SU-DHL-6 (cell line): ENCODE results near the gene CACNG7.

Experiments
- H2AFZ ChIP-seq: fragments of 200-600 bp; sonication (generic); 2 replicates; pipeline ENCODE4 v1.6.1; 2014; ENCODE audit warnings: low read depth, mild to moderate bottlenecking, moderate library complexity, mixed read lengths, antibody characterized with exemption, low read length; ENCODE audit not compliant: severe bottlenecking
- H3F3A ChIP-seq: fragments of 200-600 bp; shearing (Covaris generic); 2 replicates; pipeline ENCODE4 v1.6.0; 2016; ENCODE audit warnings: antibody characterized with exemption, mild to moderate bottlenecking; ENCODE audit not compliant: insufficient read depth
- H3K27ac ChIP-seq: fragments of 200-600 bp; sonication (generic); 2 replicates; pipeline ENCODE4 v1.5.1; 2016; ENCODE audit warnings: low read depth, mild to moderate bottlenecking, low read length, moderate library complexity, mixed read lengths
- H3K27me3 ChIP-seq: fragments of 200-600 bp; sonication (generic), shearing (Covaris generic); 2 replicates; pipeline ENCODE4 v1.6.0; 2014; ENCODE audit warnings: mild to moderate bottlenecking, low read length
- H3K36me3 ChIP-seq: fragments of 200-600 bp; sonication (generic); 2 replicates; pipeline ENCODE4 v1.6.1; 2014; ENCODE audit warnings: mild to moderate bottlenecking, low read length, mixed read lengths
- H3K4me2 ChIP-seq: fragments of 300-600, 200-600 bp; shearing (Covaris generic), sonication (generic); 2 replicates; pipeline ENCODE4 v1.6.0; 2014; ENCODE audit warnings: low read length, low read depth, mild to moderate bottlenecking; ENCODE audit not compliant: poor library complexity, severe bottlenecking
- H3K4me3 ChIP-seq: fragments of 200-600 bp; sonication (generic); 2 replicates; pipeline ENCODE4 v1.5.1; 2014; ENCODE audit warnings: antibody characterized with exemption, low read length, mild to moderate bottlenecking, mixed read lengths; ENCODE audit not compliant: insufficient read depth, poor library complexity, severe bottlenecking
- H3K79me2 ChIP-seq: fragments of 200-600 bp; sonication (generic); 2 replicates; pipeline ENCODE4 v1.6.1; 2014; ENCODE audit warnings: mild to moderate bottlenecking, low read length, moderate library complexity; ENCODE audit not compliant: insufficient read depth
- H3K9ac ChIP-seq: fragments of 200-600 bp; sonication (generic); 2 replicates; pipeline ENCODE4 v1.7.0; 2014; ENCODE audit warnings: mild to moderate bottlenecking, low read length
- H3K9me2 ChIP-seq: fragments of 200-600 bp; sonication (generic); replicated peaks from 2 replicates; pipeline ENCODE4 v1.6.1; 2014; ENCODE audit warnings: low read length; ENCODE audit not compliant: insufficient read depth
- H3K9me3 ChIP-seq: fragments of 200-600 bp; sonication (generic); 2 replicates; pipeline ENCODE4 v1.6.1; 2014; ENCODE audit warnings: low read length, mixed read lengths; ENCODE audit not compliant: insufficient read depth
- H4K20me1 ChIP-seq: fragments of 200-600 bp; sonication (generic); 2 replicates; pipeline ENCODE4 v1.6.1; 2014; ENCODE audit warnings: low read depth, mild to moderate bottlenecking, antibody characterized with exemption, low read length, moderate library complexity, mixed read lengths
- EZH2phosphoT487 ChIP-seq: fragments of 200-600 bp; sonication (generic), shearing (Covaris generic); conservative IDR thresholded peaks from 2 replicates; pipeline ENCODE4 v1.6.1; 2018; ENCODE audit warnings: mild to moderate bottlenecking, antibody characterized with exemption, low read length, moderate library complexity, mixed read lengths
- TF ChIP-seq, protein P1 (sequence below): fragments of 200-600 bp; sonication (generic); IDR thresholded peaks from one replicate; pipeline ENCODE4 v1.5.1; 2017; ENCODE audit warnings: antibody characterized with exemption, mild to moderate bottlenecking, low read length, moderate library complexity; ENCODE audit not compliant: insufficient read depth, poor library complexity, severe bottlenecking

CACNG7 gene

DNA sequence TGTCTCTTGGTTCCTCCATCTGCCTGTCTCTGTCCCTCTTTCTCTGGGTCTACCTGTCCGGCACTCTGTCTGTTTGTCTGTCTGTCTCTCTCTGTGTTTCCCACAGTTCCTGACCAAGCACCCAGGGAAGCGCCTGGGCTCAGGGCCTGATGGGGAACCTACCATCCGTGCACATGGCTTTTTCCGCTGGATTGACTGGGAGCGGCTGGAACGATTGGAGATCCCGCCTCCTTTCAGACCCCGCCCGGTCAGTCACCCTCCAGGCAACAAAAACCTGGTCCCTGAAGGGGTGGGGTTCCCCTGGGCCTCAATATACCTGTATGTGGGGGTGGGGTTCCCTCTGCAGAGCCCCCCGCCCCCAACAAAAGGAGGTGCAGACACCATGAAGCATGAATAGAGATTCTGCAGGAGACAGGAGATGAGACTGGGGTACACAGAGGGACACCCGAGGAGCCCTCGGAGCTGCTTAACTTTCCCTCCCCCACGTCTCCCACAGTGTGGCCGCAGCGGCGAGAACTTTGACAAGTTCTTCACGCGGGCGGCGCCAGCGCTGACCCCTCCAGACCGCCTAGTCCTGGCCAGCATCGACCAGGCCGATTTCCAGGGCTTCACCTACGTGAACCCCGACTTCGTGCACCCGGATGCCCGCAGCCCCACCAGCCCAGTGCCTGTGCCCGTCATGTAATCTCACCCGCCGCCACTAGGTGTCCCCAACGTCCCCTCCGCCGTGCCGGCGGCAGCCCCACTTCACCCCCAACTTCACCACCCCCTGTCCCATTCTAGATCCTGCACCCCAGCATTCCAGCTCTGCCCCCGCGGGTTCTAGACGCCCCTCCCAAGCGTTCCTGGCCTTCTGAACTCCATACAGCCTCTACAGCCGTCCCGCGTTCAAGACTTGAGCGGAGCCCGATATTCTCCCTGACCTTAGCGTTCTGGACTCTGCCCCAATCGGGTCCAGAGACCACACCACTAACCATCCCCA is 2.6 kb upstream of the CACNG7 start:
- Histone ChIP-seq H3K4me3 (no peak overlapping the region), H3K27ac (no peak overlapping the region), H4K20me1 (no peaks in the 10 kb centered on the region), H3K79me2 (no peaks in the 10 kb centered on the region), H3K9ac (no peak overlapping the region), H3F3A (no peaks in the 10 kb centered on the region), H3K9me2 (no peaks in the 10 kb centered on the region), H3K36me3 (no peaks in the 10 kb centered on the region), H2AFZ (no peak overlapping the region), H3K4me2 (no peak overlapping the region), H3K9me3 (no peaks in the 10 kb centered on the region), H3K27me3 (no peaks in the 10 kb centered on the region)
- TF ChIP-seq, protein P1, sequence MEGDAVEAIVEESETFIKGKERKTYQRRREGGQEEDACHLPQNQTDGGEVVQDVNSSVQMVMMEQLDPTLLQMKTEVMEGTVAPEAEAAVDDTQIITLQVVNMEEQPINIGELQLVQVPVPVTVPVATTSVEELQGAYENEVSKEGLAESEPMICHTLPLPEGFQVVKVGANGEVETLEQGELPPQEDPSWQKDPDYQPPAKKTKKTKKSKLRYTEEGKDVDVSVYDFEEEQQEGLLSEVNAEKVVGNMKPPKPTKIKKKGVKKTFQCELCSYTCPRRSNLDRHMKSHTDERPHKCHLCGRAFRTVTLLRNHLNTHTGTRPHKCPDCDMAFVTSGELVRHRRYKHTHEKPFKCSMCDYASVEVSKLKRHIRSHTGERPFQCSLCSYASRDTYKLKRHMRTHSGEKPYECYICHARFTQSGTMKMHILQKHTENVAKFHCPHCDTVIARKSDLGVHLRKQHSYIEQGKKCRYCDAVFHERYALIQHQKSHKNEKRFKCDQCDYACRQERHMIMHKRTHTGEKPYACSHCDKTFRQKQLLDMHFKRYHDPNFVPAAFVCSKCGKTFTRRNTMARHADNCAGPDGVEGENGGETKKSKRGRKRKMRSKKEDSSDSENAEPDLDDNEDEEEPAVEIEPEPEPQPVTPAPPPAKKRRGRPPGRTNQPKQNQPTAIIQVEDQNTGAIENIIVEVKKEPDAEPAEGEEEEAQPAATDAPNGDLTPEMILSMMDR, result peak; percentile 51
- no peak for TF ChIP-seq EZH2phosphoT487

DNA sequence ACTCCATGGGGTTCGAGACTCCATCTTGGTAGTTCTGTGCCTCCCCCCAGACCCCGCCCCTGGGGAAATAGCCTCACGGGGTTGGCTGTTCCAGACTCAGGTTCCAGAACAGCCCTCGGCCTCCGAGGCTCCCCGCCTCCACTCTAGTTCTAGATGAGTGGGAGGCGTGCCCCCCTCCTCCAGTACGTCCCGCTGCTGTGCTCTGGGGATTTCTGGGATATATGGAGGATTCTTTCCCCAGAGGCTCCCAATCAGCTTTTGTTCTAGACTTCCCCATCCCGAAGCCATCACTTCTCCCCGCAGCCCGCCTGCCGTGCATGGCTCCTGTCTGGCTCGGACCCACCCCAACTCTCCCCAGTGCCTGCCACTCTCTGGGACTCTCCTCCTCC is 1.9 kb upstream of the CACNG7 start:
- TF ChIP-seq EZH2phosphoT487, result no peak
- TF ChIP-seq, protein P1, result no peak
- Histone ChIP-seq H3K27me3 (no peaks in the 10 kb centered on the region), H3K4me2 (no peak overlapping the region)

DNA sequence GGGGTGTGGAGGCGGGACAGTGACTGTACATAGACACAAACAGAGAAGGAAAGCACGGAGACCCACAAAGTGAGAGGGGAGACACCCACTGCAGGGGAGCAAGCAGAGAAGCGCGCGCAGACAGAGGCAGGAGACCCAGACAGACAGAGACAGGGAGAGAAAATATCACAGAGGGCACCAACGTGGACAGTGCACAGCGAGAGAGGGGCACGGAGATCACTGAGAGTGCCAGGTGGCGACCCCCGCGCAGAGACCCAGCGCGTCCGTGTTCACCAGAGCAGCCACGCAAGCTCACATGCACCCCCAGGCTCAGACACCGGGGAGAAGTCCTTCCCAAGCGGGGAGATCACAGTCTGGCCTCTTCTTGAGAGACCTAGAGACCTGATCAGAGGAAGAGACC is 1.4 kb upstream of the CACNG7 start:
- no peak overlapping the region for H3K27ac ChIP-seq
- H3K9me3 ChIP-seq, result no peaks in the 10 kb centered on the region
- H2AFZ ChIP-seq, result no peak overlapping the region
- H3K79me2 ChIP-seq, result no peaks in the 10 kb centered on the region
- H3K4me2 ChIP-seq, result no peak overlapping the region
- TF ChIP-seq EZH2phosphoT487, result no peak
- TF ChIP-seq, protein P1, result no peak
- H3K27me3 ChIP-seq, result no peaks in the 10 kb centered on the region
- no peaks in the 10 kb centered on the region for H3K9me2 ChIP-seq
- H3K9ac ChIP-seq, result no peak overlapping the region
- no peaks in the 10 kb centered on the region for H3F3A ChIP-seq
- H3K4me3 ChIP-seq, result no peak overlapping the region
- no peaks in the 10 kb centered on the region for H4K20me1 ChIP-seq
- H3K36me3 ChIP-seq, result no peaks in the 10 kb centered on the region

More for the DNA sequence above, 1.9 kb upstream of the CACNG7 start:
- no peaks in the 10 kb centered on the region for H3F3A ChIP-seq
- H3K9me2 ChIP-seq, result no peaks in the 10 kb centered on the region
- no peak overlapping the region for H3K27ac ChIP-seq
- H3K79me2 ChIP-seq, result no peaks in the 10 kb centered on the region
- H3K4me3 ChIP-seq, result no peak overlapping the region
- no peak overlapping the region for H2AFZ ChIP-seq
- no peaks in the 10 kb centered on the region for H3K36me3 ChIP-seq
- no peak overlapping the region for H3K9ac ChIP-seq
- H4K20me1 ChIP-seq, result no peaks in the 10 kb centered on the region
- H3K9me3 ChIP-seq, result no peaks in the 10 kb centered on the region
